WTC11 (cell line): Measurements from ENCODE around the gene SPRED2.

Experiments
- FOXP1 ChIP-seq: sonication (generic); formaldehyde crosslinking; IDR thresholded peaks from 2 replicates; pipeline ENCODE4 v1.8.0; 2022; ENCODE audit warnings: missing genetic modification reagents, mild to moderate bottlenecking, moderate library complexity, borderline replicate concordance
- MAX ChIP-seq: sonication (generic); formaldehyde crosslinking; IDR thresholded peaks from 2 replicates; pipeline ENCODE4 v1.8.0; 2022; ENCODE audit warnings: mild to moderate bottlenecking, missing genetic modification reagents
- SMAD3 ChIP-seq: sonication (generic); formaldehyde crosslinking; IDR thresholded peaks from 2 replicates; pipeline ENCODE4 v1.8.0; 2022; ENCODE audit warnings: missing genetic modification reagents, mild to moderate bottlenecking, borderline replicate concordance
- USF2 ChIP-seq: sonication (generic); formaldehyde crosslinking; IDR thresholded peaks from 2 replicates; pipeline ENCODE4 v1.8.1; 2023; ENCODE audit warnings: mild to moderate bottlenecking, missing genetic modification reagents, moderate library complexity

GRCh38 chr2:65340898-65341681 is 91.3 kb downstream of the SPRED2 start:
- TF ChIP-seq MAX (no peak), USF2 (CRISPR knock-in tag) (no peak), FOXP1 (CRISPR knock-in tag) (no peak), SMAD3 (CRISPR knock-in tag) (no peak)
